ENCODE results near the gene WASF1.

DNA sequence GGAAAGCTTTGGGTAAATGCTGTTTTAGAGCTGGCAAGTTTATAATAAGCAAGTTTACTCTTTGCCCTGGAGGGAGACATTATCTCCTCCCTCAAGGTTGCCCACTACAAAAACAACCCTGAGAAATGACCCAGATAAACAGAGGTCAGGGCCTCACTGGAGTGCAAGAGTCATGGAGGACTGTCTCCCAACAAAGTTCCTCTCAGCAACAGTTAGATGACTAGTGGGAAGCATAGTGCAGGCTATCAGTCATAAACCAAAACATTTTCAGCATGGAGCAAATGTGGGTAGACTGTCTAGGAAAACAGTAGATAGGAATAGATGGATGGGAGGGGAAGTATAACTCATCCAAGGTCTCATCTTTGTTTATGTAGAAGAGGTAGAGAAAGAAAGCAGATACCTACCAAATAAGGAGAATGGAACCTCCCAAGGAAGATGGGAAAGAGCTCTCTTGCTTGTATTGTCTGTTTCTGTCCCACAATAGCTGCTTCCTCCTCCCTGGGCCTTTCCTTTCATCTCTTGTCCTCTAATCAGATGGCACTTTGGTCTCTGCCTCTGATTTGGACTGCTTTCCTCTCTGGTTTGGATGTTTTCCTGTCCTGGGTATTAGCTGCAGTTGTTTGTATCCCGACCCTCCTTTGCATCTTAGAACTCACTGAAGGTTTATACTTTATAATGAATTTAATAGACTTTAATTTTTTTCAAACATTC lies 95.4 kb downstream of the WASF1 start:
- TF ChIP-seq EZH2 (IDR thresholded peaks at IDR 0.05; ENCODE audit: low read depth, unreplicated experiment) (no peak), POLR2AphosphoS5 (IDR thresholded peaks at IDR 0.05; ENCODE audit: low read depth) (no peak), EZH2phosphoT487 (IDR thresholded peaks at IDR 0.05; ENCODE audit: unreplicated experiment) (no peak), ZNF114 (CRISPR knock-in tag; IDR thresholded peaks at IDR 0.05) (no peak), ZNF331 (CRISPR knock-in tag; IDR thresholded peaks at IDR 0.05; ENCODE audit: low read depth) (no peak), CREB1 (CRISPR knock-in tag; IDR thresholded peaks at IDR 0.05; ENCODE audit: low read depth) (no peak), NANOG (IDR thresholded peaks at IDR 0.05; ENCODE audit: borderline replicate concordance) (no peak), STAT1 (IDR thresholded peaks at IDR 0.05; ENCODE audit: unreplicated experiment) (no peak)
- TF ChIP-seq, protein P1, sequence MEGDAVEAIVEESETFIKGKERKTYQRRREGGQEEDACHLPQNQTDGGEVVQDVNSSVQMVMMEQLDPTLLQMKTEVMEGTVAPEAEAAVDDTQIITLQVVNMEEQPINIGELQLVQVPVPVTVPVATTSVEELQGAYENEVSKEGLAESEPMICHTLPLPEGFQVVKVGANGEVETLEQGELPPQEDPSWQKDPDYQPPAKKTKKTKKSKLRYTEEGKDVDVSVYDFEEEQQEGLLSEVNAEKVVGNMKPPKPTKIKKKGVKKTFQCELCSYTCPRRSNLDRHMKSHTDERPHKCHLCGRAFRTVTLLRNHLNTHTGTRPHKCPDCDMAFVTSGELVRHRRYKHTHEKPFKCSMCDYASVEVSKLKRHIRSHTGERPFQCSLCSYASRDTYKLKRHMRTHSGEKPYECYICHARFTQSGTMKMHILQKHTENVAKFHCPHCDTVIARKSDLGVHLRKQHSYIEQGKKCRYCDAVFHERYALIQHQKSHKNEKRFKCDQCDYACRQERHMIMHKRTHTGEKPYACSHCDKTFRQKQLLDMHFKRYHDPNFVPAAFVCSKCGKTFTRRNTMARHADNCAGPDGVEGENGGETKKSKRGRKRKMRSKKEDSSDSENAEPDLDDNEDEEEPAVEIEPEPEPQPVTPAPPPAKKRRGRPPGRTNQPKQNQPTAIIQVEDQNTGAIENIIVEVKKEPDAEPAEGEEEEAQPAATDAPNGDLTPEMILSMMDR (conservative IDR thresholded peaks at IDR 0.05; ENCODE audit: low read depth in 2 of 2) = no peak
- TF ChIP-seq, protein P2, sequence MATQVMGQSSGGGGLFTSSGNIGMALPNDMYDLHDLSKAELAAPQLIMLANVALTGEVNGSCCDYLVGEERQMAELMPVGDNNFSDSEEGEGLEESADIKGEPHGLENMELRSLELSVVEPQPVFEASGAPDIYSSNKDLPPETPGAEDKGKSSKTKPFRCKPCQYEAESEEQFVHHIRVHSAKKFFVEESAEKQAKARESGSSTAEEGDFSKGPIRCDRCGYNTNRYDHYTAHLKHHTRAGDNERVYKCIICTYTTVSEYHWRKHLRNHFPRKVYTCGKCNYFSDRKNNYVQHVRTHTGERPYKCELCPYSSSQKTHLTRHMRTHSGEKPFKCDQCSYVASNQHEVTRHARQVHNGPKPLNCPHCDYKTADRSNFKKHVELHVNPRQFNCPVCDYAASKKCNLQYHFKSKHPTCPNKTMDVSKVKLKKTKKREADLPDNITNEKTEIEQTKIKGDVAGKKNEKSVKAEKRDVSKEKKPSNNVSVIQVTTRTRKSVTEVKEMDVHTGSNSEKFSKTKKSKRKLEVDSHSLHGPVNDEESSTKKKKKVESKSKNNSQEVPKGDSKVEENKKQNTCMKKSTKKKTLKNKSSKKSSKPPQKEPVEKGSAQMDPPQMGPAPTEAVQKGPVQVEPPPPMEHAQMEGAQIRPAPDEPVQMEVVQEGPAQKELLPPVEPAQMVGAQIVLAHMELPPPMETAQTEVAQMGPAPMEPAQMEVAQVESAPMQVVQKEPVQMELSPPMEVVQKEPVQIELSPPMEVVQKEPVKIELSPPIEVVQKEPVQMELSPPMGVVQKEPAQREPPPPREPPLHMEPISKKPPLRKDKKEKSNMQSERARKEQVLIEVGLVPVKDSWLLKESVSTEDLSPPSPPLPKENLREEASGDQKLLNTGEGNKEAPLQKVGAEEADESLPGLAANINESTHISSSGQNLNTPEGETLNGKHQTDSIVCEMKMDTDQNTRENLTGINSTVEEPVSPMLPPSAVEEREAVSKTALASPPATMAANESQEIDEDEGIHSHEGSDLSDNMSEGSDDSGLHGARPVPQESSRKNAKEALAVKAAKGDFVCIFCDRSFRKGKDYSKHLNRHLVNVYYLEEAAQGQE (IDR thresholded peaks at IDR 0.05; ENCODE audit: unreplicated experiment) = no peak

Data from GM23338 (cell line).